Neutrophil (primary cell): ENCODE data around the gene SP5.
"Not testable (repeated sequence)": the region's sequence is repeated elsewhere in the genome, so short reads cannot be mapped to it uniquely, and the experiment has no call there.

ENCODE experiments used
- H3K27ac ChIP-seq: fragments of 200-600 bp; sonication (generic); 2 replicates; pipeline ENCODE4 v1.5.1; 2016; ENCODE audit warnings: mild to moderate bottlenecking, moderate library complexity
- H3K27me3 ChIP-seq: fragments of 200-600 bp; sonication (generic); 2 replicates; pipeline ENCODE4 v1.6.0; 2016; ENCODE audit warnings: mild to moderate bottlenecking
- H3K36me3 ChIP-seq: fragments of 200-600 bp; sonication (generic); 2 replicates; pipeline ENCODE4 v1.5.1; 2017
- H3K4me1 ChIP-seq, 2 experiments: fragments of 200-600 bp in 1 of 2; sonication (generic) in 1 of 2; 1 replicate in 1 of 2; 2 replicates in 1 of 2; pipeline versions ENCODE4 v1.5.1 to v1.6.1; 2013 to 2016; ENCODE audit warnings: low read depth in 1 of 2, low read length in 1 of 2, mild to moderate bottlenecking in 1 of 2, moderate library complexity in 1 of 2; ENCODE audit not compliant: control insufficient read depth in 1 of 2, insufficient read depth in 1 of 2
- H3K4me3 ChIP-seq, 2 experiments: fragments of 200-600 bp in 1 of 2; sonication (generic) in 1 of 2; 1 replicate in 1 of 2; 2 replicates in 1 of 2; pipeline ENCODE4 v1.5.1; 2013 to 2016; ENCODE audit warnings: low read depth in 1 of 2, low read length in 1 of 2, mild to moderate bottlenecking in 1 of 2, moderate library complexity in 1 of 2
- H3K9me3 ChIP-seq: fragments of 200-600 bp; sonication (generic); 2 replicates; pipeline ENCODE4 v1.5.1; 2016
- TF ChIP-seq, protein P1 (sequence below): fragments of 200-600 bp; sonication (generic); IDR thresholded peaks from 2 replicates; pipeline ENCODE4 v1.5.1; 2016; ENCODE audit warnings: antibody characterized with exemption

The SP5 gene

DNA sequence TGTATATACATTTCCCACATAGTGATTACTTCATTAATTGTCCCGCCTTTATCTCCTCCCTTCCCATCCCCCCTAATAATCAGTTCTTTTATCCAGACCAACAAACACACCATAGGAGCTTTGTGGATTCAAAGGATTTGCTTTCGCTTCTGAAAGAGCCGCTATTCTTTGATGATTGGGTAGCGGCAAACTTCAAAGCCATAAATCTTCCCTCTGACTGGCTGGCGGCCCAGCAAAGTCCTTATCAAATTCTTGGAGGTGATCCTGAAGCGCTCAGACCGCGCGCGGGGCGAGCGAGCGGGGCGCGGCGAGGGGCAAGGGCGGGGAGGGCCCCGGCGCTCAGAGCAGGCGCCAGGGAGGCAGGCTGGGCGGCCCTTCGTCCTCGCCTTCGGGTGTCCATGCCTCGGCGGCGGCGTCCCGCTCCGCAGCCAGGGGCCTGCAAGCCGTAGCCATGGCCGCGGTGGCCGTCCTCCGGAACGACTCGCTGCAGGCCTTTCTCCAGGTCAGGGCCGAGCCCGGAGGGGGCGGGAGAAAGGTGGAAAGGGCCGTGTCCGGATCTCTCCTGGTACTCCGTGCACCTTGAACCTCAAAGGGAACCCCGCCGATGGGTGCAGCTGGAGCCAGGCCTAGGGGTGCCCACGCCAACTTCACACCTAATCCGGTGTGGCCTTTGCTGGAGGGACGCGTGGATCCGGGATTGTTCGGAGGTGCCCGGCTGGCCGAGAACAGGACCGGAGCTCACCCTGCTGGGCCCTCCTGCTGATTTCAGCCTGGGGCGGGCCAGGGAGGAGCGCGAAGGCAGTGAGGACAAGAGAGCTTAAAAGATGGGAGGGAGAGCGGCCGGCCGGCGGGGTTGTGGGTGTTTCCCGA is at the start of gene SP5:
SP5 (plus strand) TSS at position 276 of the 870 bp plus-strand sequence; CDS start at position 452, 176 bp downstream.
- H3K9me3 ChIP-seq = no peaks in the 10 kb centered on the region
- no peaks in the 10 kb centered on the region for H3K36me3 ChIP-seq
- no peak within 1 kb of the TSS for H3K27ac ChIP-seq
- H3K4me3 ChIP-seq = peak within 1 kb of the TSS; percentile 57 to 61
- peaks cover 41 to 46% of the 10 kb centered on the region in 2 experiments for H3K4me1 ChIP-seq
- TF ChIP-seq, protein P1, sequence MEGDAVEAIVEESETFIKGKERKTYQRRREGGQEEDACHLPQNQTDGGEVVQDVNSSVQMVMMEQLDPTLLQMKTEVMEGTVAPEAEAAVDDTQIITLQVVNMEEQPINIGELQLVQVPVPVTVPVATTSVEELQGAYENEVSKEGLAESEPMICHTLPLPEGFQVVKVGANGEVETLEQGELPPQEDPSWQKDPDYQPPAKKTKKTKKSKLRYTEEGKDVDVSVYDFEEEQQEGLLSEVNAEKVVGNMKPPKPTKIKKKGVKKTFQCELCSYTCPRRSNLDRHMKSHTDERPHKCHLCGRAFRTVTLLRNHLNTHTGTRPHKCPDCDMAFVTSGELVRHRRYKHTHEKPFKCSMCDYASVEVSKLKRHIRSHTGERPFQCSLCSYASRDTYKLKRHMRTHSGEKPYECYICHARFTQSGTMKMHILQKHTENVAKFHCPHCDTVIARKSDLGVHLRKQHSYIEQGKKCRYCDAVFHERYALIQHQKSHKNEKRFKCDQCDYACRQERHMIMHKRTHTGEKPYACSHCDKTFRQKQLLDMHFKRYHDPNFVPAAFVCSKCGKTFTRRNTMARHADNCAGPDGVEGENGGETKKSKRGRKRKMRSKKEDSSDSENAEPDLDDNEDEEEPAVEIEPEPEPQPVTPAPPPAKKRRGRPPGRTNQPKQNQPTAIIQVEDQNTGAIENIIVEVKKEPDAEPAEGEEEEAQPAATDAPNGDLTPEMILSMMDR = no peak
- H3K27me3 ChIP-seq = peaks cover 100% of the 10 kb centered on the region

- TF ChIP-seq, protein P1 = no peak
- Histone ChIP-seq H3K9me3 (no peaks in the 10 kb centered on the region), H3K36me3 (no peaks in the 10 kb centered on the region), H3K4me3 (no peak overlapping the region), H3K4me1 (no peaks in the 10 kb centered on the region), H3K27me3 (peaks cover 24% of the 10 kb centered on the region), H3K27ac (no peak overlapping the region)
Observed at GRCh38 chr2:170665743-170666142, 49.4 kb upstream of the SP5 start.

GRCh38 chr2:170669909-170670308 is 45.2 kb upstream of the SP5 start:
- H3K27ac ChIP-seq = no peak overlapping the region
- TF ChIP-seq, protein P1 = no peak
- no peaks in the 10 kb centered on the region for H3K9me3 ChIP-seq
- no peaks in the 10 kb centered on the region for H3K36me3 ChIP-seq
- no peaks in the 10 kb centered on the region for H3K4me1 ChIP-seq
- H3K4me3 ChIP-seq = no peak overlapping the region
- peaks cover 35% of the 10 kb centered on the region for H3K27me3 ChIP-seq

DNA sequence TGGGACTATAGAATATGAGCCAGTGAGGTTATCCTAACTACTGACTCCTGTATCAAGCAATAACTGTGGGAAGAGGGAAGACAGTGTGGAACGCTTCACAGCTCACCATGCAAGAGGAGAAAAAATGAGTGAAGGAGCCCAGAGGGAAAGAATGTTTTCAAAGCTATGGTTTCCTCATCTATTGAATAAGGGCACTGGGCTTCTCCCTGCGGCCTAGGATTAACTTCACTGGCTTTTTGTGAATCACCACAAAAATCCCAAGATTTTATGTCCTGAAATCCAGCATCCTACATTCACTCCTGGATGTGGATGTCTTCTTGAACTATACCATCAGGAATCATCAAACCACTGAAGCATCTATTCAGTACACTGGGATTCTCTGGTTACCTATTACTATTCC is 44.5 kb upstream of the SP5 start:
- Histone ChIP-seq H3K27me3 (peaks cover 43% of the 10 kb centered on the region), H3K9me3 (no peaks in the 10 kb centered on the region), H3K27ac (no peak overlapping the region), H3K4me3 (no peak overlapping the region), H3K4me1 (no peaks in the 10 kb centered on the region), H3K36me3 (no peaks in the 10 kb centered on the region)
- TF ChIP-seq, protein P1 = no peak

DNA sequence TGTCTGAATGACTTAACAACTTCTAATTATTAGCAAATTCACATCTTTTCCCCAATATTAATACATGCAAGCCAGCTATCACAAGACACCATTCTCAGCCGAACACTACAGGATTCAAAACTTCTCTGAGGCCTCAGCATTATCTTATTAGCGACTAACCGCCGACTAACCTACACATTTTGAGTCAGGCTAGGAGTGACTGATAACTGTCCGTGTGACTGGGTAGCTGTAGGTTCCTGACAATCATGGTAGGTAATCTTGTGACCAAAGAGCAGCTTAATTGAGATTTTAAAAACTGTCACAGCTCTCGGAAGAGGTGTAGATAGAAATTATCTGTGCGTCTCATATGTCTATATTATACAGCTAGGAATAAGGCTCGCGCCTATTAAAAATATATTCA is 44.1 kb upstream of the SP5 start:
- TF ChIP-seq, protein P1 = no peak
- Histone ChIP-seq H3K4me1 (no peaks in the 10 kb centered on the region), H3K9me3 (no peaks in the 10 kb centered on the region), H3K27me3 (peaks cover 43% of the 10 kb centered on the region), H3K4me3 (no peak overlapping the region), H3K36me3 (no peaks in the 10 kb centered on the region), H3K27ac (no peak overlapping the region)

DNA sequence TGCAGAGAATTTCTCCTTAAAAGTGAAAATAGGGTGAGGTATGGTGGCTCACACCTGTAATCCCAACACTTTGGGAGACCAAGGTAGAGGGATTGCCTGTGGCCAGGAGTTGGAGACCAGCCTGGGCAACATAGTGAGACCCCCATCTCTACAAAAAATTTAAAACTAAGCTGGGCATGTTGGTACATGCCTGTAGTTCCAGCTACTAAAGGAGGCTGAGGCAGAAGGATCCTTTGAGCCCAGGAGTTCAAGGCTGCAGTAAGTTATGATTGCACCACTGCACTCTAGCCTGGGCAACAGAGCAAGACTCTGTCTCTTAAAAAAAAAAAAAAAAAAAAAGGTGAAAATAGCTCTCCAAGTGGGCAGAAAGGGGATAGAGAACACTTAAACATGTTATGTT is 40.9 kb upstream of the SP5 start:
- not testable (repeated sequence) for H3K4me3 ChIP-seq, H3K27ac ChIP-seq, H3K9me3 ChIP-seq, H3K4me1 ChIP-seq, H3K36me3 ChIP-seq
- H3K27me3 ChIP-seq = peaks cover 30% of the 10 kb centered on the region
